ENCODE results near the gene COA8. TPM values are rescaled to one million over a fixed set of nuclear protein-coding genes. Genes with fewer than 3 reads are reported as not detected.

The COA8 gene
- total and polyA plus RNA-seq, 2 of the 8 experiments (the other 6 are each of a cell fraction or from before 2014, with no cell fraction given) = 7.1 to 35.5 TPM

DNA sequence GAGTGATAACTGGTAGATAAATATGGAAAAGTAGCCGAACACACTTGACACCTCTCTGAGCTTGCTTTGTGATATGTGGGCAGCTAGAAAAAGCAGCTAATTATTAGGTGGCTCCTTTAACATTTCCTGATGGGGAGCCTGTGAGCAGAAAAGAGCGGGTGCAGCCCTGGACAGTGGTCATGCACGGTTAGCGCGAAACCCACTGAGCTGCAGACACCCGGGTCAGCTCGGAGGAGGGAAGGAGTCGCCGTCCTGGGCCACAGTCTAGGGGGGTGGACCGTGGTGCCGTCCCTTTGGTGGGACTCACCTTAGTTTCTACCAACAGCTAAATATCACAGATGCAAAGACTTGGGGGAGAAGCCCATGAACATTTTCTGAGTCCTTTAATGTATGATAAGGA is 6.6 kb downstream of the COA8 start:
- peaks cover 10% of the 10 kb centered on the region; the same call in 1 of the 2 replicates for H3K79me1 ChIP-seq (ENCODE audit: low read depth, low read length)
- no peak overlapping the region for H3K4me2 ChIP-seq (ENCODE audit: insufficient read depth in 1 of 2, low read depth in 2 of 2, low read length in 2 of 2)
- no peak overlapping the region for H4K8ac ChIP-seq (ENCODE audit: extremely low read depth, insufficient read depth, low read length)
- H2AFZ ChIP-seq (ENCODE audit: low read length) = no peak overlapping the region
- no peak overlapping the region for H3K18ac ChIP-seq (ENCODE audit: extremely low read depth, low read length)
- H2AK5ac ChIP-seq (ENCODE audit: low read depth, low read length) = no peak overlapping the region
- H2BK5ac ChIP-seq (ENCODE audit: low read depth, low read length) = no peak overlapping the region
- H3K4me1 ChIP-seq (replicated peaks in 1 of 4; ENCODE audit: control insufficient read depth in 3 of 4, insufficient read depth in 4 of 4, low read length in 3 of 4) = peaks cover 0 to 3% (median 0%) of the 10 kb centered on the region in 4 experiments; a peak in 3 of 7 replicates
- H3K9ac ChIP-seq (replicated peaks in 1 of 4; ENCODE audit: extremely low read depth in 1 of 4, low read depth in 3 of 4, low read length in 3 of 4) = no peak overlapping the region
- H4K5ac ChIP-seq (ENCODE audit: insufficient read length, low read depth, low read length) = no peak overlapping the region
- H3K27ac ChIP-seq (ENCODE audit: low read depth, low read length) = no peak overlapping the region
- H3K4ac ChIP-seq (replicated peaks; ENCODE audit: insufficient read length, low read depth, low read length) = no peak overlapping the region
- H3K56ac ChIP-seq (replicated peaks; ENCODE audit: insufficient read length, low read depth, low read length) = no peak overlapping the region
- H3K27me3 ChIP-seq (replicated peaks in 1 of 4; ENCODE audit: control insufficient read depth in 3 of 4, extremely low read depth in 1 of 4, insufficient read depth in 3 of 4, low read length in 3 of 4) = no peaks in the 10 kb centered on the region; a peak in 1 of 7 replicates
- H3K36me3 ChIP-seq (ENCODE audit: control insufficient read depth in 2 of 4, insufficient read depth in 4 of 4, low read length in 3 of 4) = peaks cover 0 to 6% (median 2%) of the 10 kb centered on the region in 4 experiments; a peak in 3 of 8 replicates
- H2BK12ac ChIP-seq (ENCODE audit: low read depth, low read length) = no peak overlapping the region
- H4K20me1 ChIP-seq (replicated peaks in 1 of 2; ENCODE audit: control insufficient read depth in 1 of 2, insufficient read depth in 2 of 2, low read length in 2 of 2) = peaks cover 2 to 7% of the 10 kb centered on the region in 2 experiments
- no peak for TF ChIP-seq CBX5 (IDR thresholded peaks at IDR 0.05; ENCODE audit: low read depth, low read length)
- no peak for TF ChIP-seq ZNF274 (IDR thresholded peaks at IDR 0.05; ENCODE audit: borderline replicate concordance, extremely low read depth, low read length)
- peaks cover 0 to 42% of the 10 kb centered on the region in 2 experiments; a peak in 2 of 4 replicates for H3K79me2 ChIP-seq (ENCODE audit: control insufficient read depth in 1 of 2, insufficient read depth in 2 of 2, low read length in 2 of 2)
- H3K9me3 ChIP-seq (ENCODE audit: insufficient read depth in 2 of 2, low read depth in 1 of 2, low read length in 1 of 2) = no peaks in the 10 kb centered on the region
- no peak overlapping the region for H3K4me3 ChIP-seq (ENCODE audit: extremely low read depth in 1 of 4, insufficient read depth in 2 of 4, low read depth in 3 of 4, low read length in 4 of 4)
- no peak overlapping the region for H3K14ac ChIP-seq (ENCODE audit: insufficient read length)
- no peak overlapping the region for H2BK120ac ChIP-seq (replicated peaks; ENCODE audit: low read depth, low read length)
- ChIA-PET POLR2A (ENCODE audit: partially characterized antibody) (interaction anchor here (0.6 to 2.4 kb wide), 2 partner anchors 11 to 47 kb away, joined by 3 to 8 read pairs; partner anchors contain the start of gene CKB), CTCF (ENCODE audit: partially characterized antibody) (interaction anchor here (0.6 to 1.1 kb wide), 4 partner anchors 77 to 429 kb away, joined by 3 to 4 read pairs (median 3); no protein-coding TSS in a partner anchor)
- FAIRE-seq (no peak), DNase-seq (ENCODE audit: low read depth in 1 of 2, low spot score in 2 of 2) (no peak)
- no peaks in the 10 kb centered on the region for H3K23me2 ChIP-seq (ENCODE audit: low read depth, low read length)
- 81% methylated on average over 11 of the region's 11 CpGs; no CpG with 5 or more reads in 1 of the 2 experiments for WGBS, 2 experiments (ENCODE audit: extremely low coverage in 1 of 2, insufficient coverage in 1 of 2, insufficient read length in 1 of 2, insufficient replicate concordance in 2 of 2, low coverage in 1 of 2, low lambda C conversion rate in 2 of 2, missing lambda C conversion rate in 1 of 2)
- no peak overlapping the region for H3K23ac ChIP-seq (ENCODE audit: insufficient read length)
- no peak overlapping the region for H2BK15ac ChIP-seq (ENCODE audit: low read length)
- no peak overlapping the region for H2BK20ac ChIP-seq (ENCODE audit: low read length)
- no peak overlapping the region for H4K91ac ChIP-seq (replicated peaks; ENCODE audit: insufficient read length, low read length)

Measured in H1 (cell line).